Activated CD8-positive, alpha-beta T cell treated with anti-CD3 and anti-CD28 coated beads for 36 hours (primary cell): ENCODE measurements around the gene TSC2. TPM values are rescaled to one million over a fixed set of nuclear protein-coding genes. Genes with fewer than 3 reads are reported as not detected.

Experiments
- ATAC-seq: fragments of 200-7000 bp; cut with Tn5 transposase; one replicate; pipeline ENCODE4 v1.10.0; 2021; ENCODE audit warnings: mild to moderate bottlenecking, moderate library complexity
- CTCF ChIA-PET: fragments of 350-600 bp; sonication (Branson Sonifier 250); formaldehyde crosslinking; loops from one replicate; lab custom pipeline; 2021; ENCODE audit warnings: antibody characterized with exemption; lab: Charles Lee
- POLR2A ChIA-PET: fragments of 350-600 bp; sonication (Branson Sonifier 250); formaldehyde crosslinking; loops from one replicate; lab custom pipeline; 2021; ENCODE audit warnings: antibody characterized with exemption; lab: Charles Lee
- DNase-seq: peaks from one replicate; pipeline ENCODE4 v3.0.0-alpha.2; 2020
- H3K27ac Mint-ChIP-seq: one replicate; pipeline ENCODE4 v1.8.0; 2021; ENCODE audit warnings: mild to moderate bottlenecking, mixed read lengths
- H3K27me3 Mint-ChIP-seq: one replicate; pipeline ENCODE4 v1.8.0; 2021; ENCODE audit warnings: mixed read lengths
- H3K36me3 Mint-ChIP-seq: one replicate; pipeline ENCODE4 v1.8.0; 2021; ENCODE audit warnings: low read depth, mixed read lengths
- H3K4me1 Mint-ChIP-seq: one replicate; pipeline ENCODE4 v1.8.0; 2021; ENCODE audit warnings: low read depth, mixed read lengths
- H3K4me3 Mint-ChIP-seq: one replicate; pipeline ENCODE4 v1.8.0; 2021; ENCODE audit warnings: mild to moderate bottlenecking, moderate library complexity, mixed read lengths
- H3K9me3 Mint-ChIP-seq: one replicate; pipeline ENCODE4 v1.8.0; 2021; ENCODE audit warnings: mixed read lengths
- CTCF ChIP-seq: fragments of 200-600 bp; IDR thresholded peaks from one replicate; pipeline ENCODE4 v1.8.0; 2022; ENCODE audit warnings: antibody characterized with exemption, mild to moderate bottlenecking
- intact Hi-C: fragments of 100-400 bp; cut with micrococcal nuclease; formaldehyde crosslinking; loops from one replicate; pipeline ENCODE4 v1.10.0; 2022
- total RNA-seq, 2 experiments: library from RNA; stranded (reverse); gene quantifications; one replicate each; pipeline ENCODE4 v1.2.3, GENCODE V29; 2021

TSC2 gene
- total RNA-seq, 2 experiments from 2014 or later: 54.4 to 57.3 TPM

GRCh38 chr16:2079311-2079800 lies 31.6 kb downstream of the TSC2 start:
- TF ChIP-seq CTCF: no peak
- intact Hi-C loops: no loop called here
- H3K27ac Mint-ChIP-seq: no peak overlapping the region
- ChIA-PET POLR2A (interaction anchor here (0.6 to 1.4 kb wide), 4 partner anchors 11 to 891 kb away, joined by 3 to 5 read pairs (median 4); no protein-coding TSS in a partner anchor), CTCF (no interaction called here)
- no peaks in the 10 kb centered on the region for H3K4me1 Mint-ChIP-seq
- H3K27me3 Mint-ChIP-seq: no peaks in the 10 kb centered on the region
- no peaks in the 10 kb centered on the region for H3K9me3 Mint-ChIP-seq
- H3K36me3 Mint-ChIP-seq: no peaks in the 10 kb centered on the region
- DNase-seq (no peak), ATAC-seq (no peak)
- no peak overlapping the region for H3K4me3 Mint-ChIP-seq

- ATAC-seq: no peak
- no peak for DNase-seq
- no peak overlapping the region for H3K4me3 Mint-ChIP-seq
- no peaks in the 10 kb centered on the region for H3K9me3 Mint-ChIP-seq
- TF ChIP-seq CTCF: no peak
- intact Hi-C loops: no loop called here
- H3K27me3 Mint-ChIP-seq: no peaks in the 10 kb centered on the region
- H3K4me1 Mint-ChIP-seq: no peaks in the 10 kb centered on the region
- POLR2A ChIA-PET: interaction anchor here (1.4 kb wide), 1 partner anchor 12 kb away, joined by 4 read pairs; no protein-coding TSS in a partner anchor
- no peak overlapping the region for H3K27ac Mint-ChIP-seq
- CTCF ChIA-PET: interaction anchor here (0.6 kb wide), 1 partner anchor 9 kb away, joined by 3 read pairs; no protein-coding TSS in a partner anchor
- no peaks in the 10 kb centered on the region for H3K36me3 Mint-ChIP-seq
Observed at GRCh38 chr16:2079991-2080390, 32.2 kb downstream of the TSC2 start.

- no peaks in the 10 kb centered on the region for H3K36me3 Mint-ChIP-seq
- intact Hi-C loops: no loop called here
- CTCF ChIA-PET: no interaction called here
Observed at GRCh38 chr16:2081201-2082084, 33.7 kb downstream of the TSC2 start.

GRCh38 chr16:2082171-2082982 lies 34.6 kb downstream of the TSC2 start:
- ChIA-PET CTCF (no interaction called here), POLR2A (interaction anchor here (1.0 to 1.1 kb wide), 2 partner anchors 16 to 20 kb away, joined by 3 read pairs; no protein-coding TSS in a partner anchor)
- Mint-ChIP-seq H3K9me3 (no peaks in the 10 kb centered on the region), H3K27ac (no peak overlapping the region), H3K4me3 (no peak overlapping the region), H3K4me1 (no peaks in the 10 kb centered on the region), H3K36me3 (no peaks in the 10 kb centered on the region), H3K27me3 (no peaks in the 10 kb centered on the region)
- TF ChIP-seq CTCF: no peak
- ATAC-seq (no peak), DNase-seq (no peak)
- intact Hi-C loops: no loop called here

More at GRCh38 chr16:2081201-2082084, 33.7 kb downstream of the TSC2 start:
- H3K4me3 Mint-ChIP-seq: no peak overlapping the region
- POLR2A ChIA-PET: interaction anchor here (0.7 to 1.4 kb wide), 3 partner anchors 9 to 15 kb away, joined by 3 to 4 read pairs (median 4); no protein-coding TSS in a partner anchor
- no peaks in the 10 kb centered on the region for H3K9me3 Mint-ChIP-seq
- H3K4me1 Mint-ChIP-seq: no peaks in the 10 kb centered on the region
- ATAC-seq (no peak), DNase-seq (no peak)
- no peaks in the 10 kb centered on the region for H3K27me3 Mint-ChIP-seq
- H3K27ac Mint-ChIP-seq: no peak overlapping the region
- no peak for TF ChIP-seq CTCF
